Measurements from ENCODE around the gene SMG1.
"Not testable (repeated sequence)": the region's sequence is repeated elsewhere in the genome, so short reads cannot be mapped to it uniquely, and the experiment has no call there.

SMG1 gene

GRCh38 chr16:18757960-18758660, 168.1 kb downstream of the SMG1 start:
- DNase-seq: not testable (repeated sequence)

- DNase-seq: not testable (repeated sequence)
These were observed 169.6 kb downstream of the SMG1 start for GRCh38 chr16:18756639-18757038.
